ENCODE results near the gene FCRL4. TPM values are rescaled to one million over a fixed set of nuclear protein-coding genes. Genes with fewer than 3 reads are reported as not detected.

The FCRL4 gene
- total RNA-seq (0.30 and 0.68 TPM in 2 replicates), polyA plus RNA-seq (0.03 and 0.09 TPM in 2 replicates), polyA minus RNA-seq (0.07 TPM in 1 of 2 replicates, not detected in the other)
- 0.09 TPM for total RNA-seq (2013)

DNA sequence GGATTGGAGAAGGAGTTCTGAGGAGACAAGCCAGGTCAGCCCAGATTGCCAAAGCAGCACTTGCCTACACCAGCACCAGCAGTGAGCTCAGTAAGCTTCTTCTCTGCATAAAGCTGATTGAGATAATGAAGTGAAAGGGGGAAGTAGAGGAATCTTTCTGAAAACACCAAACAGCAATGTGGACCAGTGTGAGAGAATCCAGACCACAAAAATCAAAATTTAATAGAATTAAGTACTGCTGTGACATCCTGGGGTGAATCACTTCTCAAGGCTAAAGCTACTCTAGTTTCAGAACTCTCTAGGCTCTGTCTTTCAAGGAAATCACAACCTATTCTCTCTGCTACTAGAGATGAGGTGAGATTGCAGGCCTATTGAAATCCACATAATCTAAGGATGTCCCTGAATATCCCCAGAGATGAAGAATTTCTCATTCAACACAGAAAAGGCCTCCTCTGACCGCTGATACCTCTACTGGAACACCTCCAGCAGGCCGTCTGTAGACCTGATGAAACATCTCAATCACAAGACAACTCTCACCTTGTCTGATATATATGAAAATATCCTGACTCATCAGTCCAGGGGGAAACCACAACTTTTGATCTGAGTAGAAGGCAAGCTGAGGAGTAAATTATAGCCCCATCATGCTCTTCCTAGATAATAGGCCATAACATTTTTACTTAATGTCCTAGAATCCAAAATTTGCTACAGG lies at the start of gene FCRL4:
Gene FCRL4 (minus strand): TSS at position 127 of the 709 bp plus-strand sequence. CDS start 141 bp downstream, outside the sequence.
- H3K4me2 ChIP-seq (replicated peaks; ENCODE audit: low read depth, low read length, poor library complexity, severe bottlenecking) = peak within 1 kb of the TSS; percentile 35
- H3K27ac ChIP-seq (ENCODE audit: low read length in 2 of 2) = no peak within 1 kb of the TSS
- DNase-seq = peak; percentile 48
- H3K4me3 Mint-ChIP-seq = peak within 1 kb of the TSS; percentile 52
- H3K27me3 Mint-ChIP-seq = peaks cover 14% of the 10 kb centered on the region
- TF ChIP-seq, protein P1, sequence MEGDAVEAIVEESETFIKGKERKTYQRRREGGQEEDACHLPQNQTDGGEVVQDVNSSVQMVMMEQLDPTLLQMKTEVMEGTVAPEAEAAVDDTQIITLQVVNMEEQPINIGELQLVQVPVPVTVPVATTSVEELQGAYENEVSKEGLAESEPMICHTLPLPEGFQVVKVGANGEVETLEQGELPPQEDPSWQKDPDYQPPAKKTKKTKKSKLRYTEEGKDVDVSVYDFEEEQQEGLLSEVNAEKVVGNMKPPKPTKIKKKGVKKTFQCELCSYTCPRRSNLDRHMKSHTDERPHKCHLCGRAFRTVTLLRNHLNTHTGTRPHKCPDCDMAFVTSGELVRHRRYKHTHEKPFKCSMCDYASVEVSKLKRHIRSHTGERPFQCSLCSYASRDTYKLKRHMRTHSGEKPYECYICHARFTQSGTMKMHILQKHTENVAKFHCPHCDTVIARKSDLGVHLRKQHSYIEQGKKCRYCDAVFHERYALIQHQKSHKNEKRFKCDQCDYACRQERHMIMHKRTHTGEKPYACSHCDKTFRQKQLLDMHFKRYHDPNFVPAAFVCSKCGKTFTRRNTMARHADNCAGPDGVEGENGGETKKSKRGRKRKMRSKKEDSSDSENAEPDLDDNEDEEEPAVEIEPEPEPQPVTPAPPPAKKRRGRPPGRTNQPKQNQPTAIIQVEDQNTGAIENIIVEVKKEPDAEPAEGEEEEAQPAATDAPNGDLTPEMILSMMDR (IDR thresholded peaks at IDR 0.05) = no peak
- no peak for TF ChIP-seq EZH2 (IDR thresholded peaks at IDR 0.05; ENCODE audit: borderline replicate concordance, insufficient read depth, low read depth, low read length, poor library complexity, severe bottlenecking)
- no peaks in the 10 kb centered on the region for H4K20me1 ChIP-seq (ENCODE audit: control insufficient read depth, insufficient read depth, low read length, poor library complexity, severe bottlenecking)
- no peak within 1 kb of the TSS for H3K9ac ChIP-seq (ENCODE audit: low read length)
- H2AFZ ChIP-seq (ENCODE audit: insufficient read depth, low read depth, low read length, poor library complexity, severe bottlenecking) = no peak within 1 kb of the TSS
- ChIA-PET CTCF (interaction anchor here (0.7 to 2.8 kb wide), 2 partner anchors 17 to 27 kb away, joined by 3 to 12 read pairs; no protein-coding TSS in a partner anchor), POLR2A (interaction anchor here (0.6 to 0.8 kb wide), 2 partner anchors 24 to 251 kb away, joined by 3 read pairs; no protein-coding TSS in a partner anchor)
- intact Hi-C loops (cut with micrococcal nuclease) = loop anchor here (5.0 kb wide), 1 partner anchor 34 kb away; no protein-coding TSS in a partner anchor
- no peaks in the 10 kb centered on the region for H3K79me2 ChIP-seq (ENCODE audit: control insufficient read depth, insufficient read depth, low read length)
- no peaks in the 10 kb centered on the region for H3K9me3 ChIP-seq (ENCODE audit: control extremely low read depth in 1 of 3, control insufficient read depth in 2 of 3, insufficient read depth in 1 of 3, low read length in 2 of 3)
- peak within 1 kb of the TSS; percentile 18 for H3K27ac Mint-ChIP-seq
- no peaks in the 10 kb centered on the region for H3K36me3 ChIP-seq (replicated peaks in 1 of 2; ENCODE audit: control extremely low read depth in 1 of 2, control insufficient read depth in 1 of 2, extremely low read depth in 1 of 2, insufficient read depth in 2 of 2, low read length in 1 of 2)
- no peaks in the 10 kb centered on the region for H3K9me3 Mint-ChIP-seq (ENCODE audit: insufficient read depth)
- H3K4me1 Mint-ChIP-seq = peaks cover 41% of the 10 kb centered on the region
- H3K4me1 ChIP-seq (ENCODE audit: control insufficient read depth in 2 of 2, insufficient read depth in 2 of 2, low read length in 2 of 2) = peaks cover 38 to 41% of the 10 kb centered on the region in 2 donors
- H3K4me3 ChIP-seq (ENCODE audit: control extremely low read depth in 1 of 5, extremely low read depth in 1 of 5, insufficient read depth in 1 of 5, low read depth in 2 of 5, low read length in 4 of 5) = no peak within 1 kb of the TSS
- peak; percentile 64 for ATAC-seq (ENCODE audit: low read depth)
- peaks cover 0 to 25% (median 13%) of the 10 kb centered on the region in 4 experiments for H3K27me3 ChIP-seq (replicated peaks in 1 of 4; ENCODE audit: control extremely low read depth in 1 of 4, control insufficient read depth in 3 of 4, insufficient read depth in 4 of 4, low read length in 3 of 4)
- WGBS (ENCODE audit: insufficient coverage) = no CpG with 5 or more reads among the region's 2 CpGs

DNA sequence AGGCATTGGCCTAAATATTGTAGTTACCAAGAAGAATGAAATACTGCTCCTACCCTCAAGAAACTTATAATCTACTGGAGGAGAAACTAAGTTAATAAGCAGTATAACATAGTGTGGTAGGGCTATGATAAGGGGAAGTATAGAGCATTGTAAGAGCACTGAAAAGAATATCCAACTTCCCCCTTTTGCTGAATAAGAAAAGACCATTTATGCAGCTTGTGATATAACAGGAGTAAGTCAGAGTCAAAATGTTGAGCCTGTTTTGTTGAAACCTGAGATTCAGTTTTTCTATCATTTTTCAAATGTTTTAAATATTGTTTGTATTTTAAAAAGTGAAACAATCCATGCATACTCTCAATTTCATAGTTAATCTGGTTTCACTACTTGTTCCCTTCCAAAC lies 48.3 kb upstream of the FCRL4 start:
- ChIA-PET CTCF (interaction anchor here (0.7 kb wide), 1 partner anchor 93 kb away, joined by 3 read pairs; the partner anchor contains the start of gene FCRL5), POLR2A (no interaction called here)

More for the DNA sequence above, 48.3 kb upstream of the FCRL4 start:
- H3K4me3 Mint-ChIP-seq = no peak overlapping the region
- peak overlapping the region; percentile 6 for H3K4me2 ChIP-seq (replicated peaks; ENCODE audit: low read depth, low read length, poor library complexity, severe bottlenecking)
- H2AFZ ChIP-seq (ENCODE audit: insufficient read depth, low read depth, low read length, poor library complexity, severe bottlenecking) = no peak overlapping the region
- no peak overlapping the region for H3K27ac Mint-ChIP-seq
- H3K79me2 ChIP-seq (ENCODE audit: control insufficient read depth, insufficient read depth, low read length) = no peaks in the 10 kb centered on the region
- ATAC-seq (ENCODE audit: low read depth) (peak; percentile 70), DNase-seq (peak; percentile 48)
- H3K9ac ChIP-seq (ENCODE audit: low read length) = no peak overlapping the region
- no peaks in the 10 kb centered on the region for H3K27me3 Mint-ChIP-seq
- no peaks in the 10 kb centered on the region for H3K9me3 Mint-ChIP-seq (ENCODE audit: insufficient read depth)
- no peak overlapping the region for H3K4me3 ChIP-seq (ENCODE audit: control extremely low read depth in 1 of 5, extremely low read depth in 1 of 5, insufficient read depth in 1 of 5, low read depth in 2 of 5, low read length in 4 of 5)
- no peaks in the 10 kb centered on the region for H3K36me3 ChIP-seq (replicated peaks in 1 of 2; ENCODE audit: control extremely low read depth in 1 of 2, control insufficient read depth in 1 of 2, extremely low read depth in 1 of 2, insufficient read depth in 2 of 2, low read length in 1 of 2)
- no peak overlapping the region for H3K27ac ChIP-seq (ENCODE audit: low read length in 2 of 2)
- no peaks in the 10 kb centered on the region for H3K27me3 ChIP-seq (replicated peaks in 1 of 4; ENCODE audit: control extremely low read depth in 1 of 4, control insufficient read depth in 3 of 4, insufficient read depth in 4 of 4, low read length in 3 of 4)
- peaks cover 26% of the 10 kb centered on the region for H3K4me1 Mint-ChIP-seq
- H3K9me3 ChIP-seq (ENCODE audit: control extremely low read depth in 1 of 3, control insufficient read depth in 2 of 3, insufficient read depth in 1 of 3, low read length in 2 of 3) = no peaks in the 10 kb centered on the region
- intact Hi-C loops (cut with micrococcal nuclease) = no loop called here
- H4K20me1 ChIP-seq (ENCODE audit: control insufficient read depth, insufficient read depth, low read length, poor library complexity, severe bottlenecking) = no peaks in the 10 kb centered on the region
- TF ChIP-seq, protein P1 (IDR thresholded peaks at IDR 0.05) = no peak
- no peak for TF ChIP-seq EZH2 (IDR thresholded peaks at IDR 0.05; ENCODE audit: borderline replicate concordance, insufficient read depth, low read depth, low read length, poor library complexity, severe bottlenecking)
- H3K4me1 ChIP-seq (ENCODE audit: control insufficient read depth in 2 of 2, insufficient read depth in 2 of 2, low read length in 2 of 2) = peaks cover 13 to 15% of the 10 kb centered on the region in 2 donors

All from B cell (primary cell).